K562 (cell line): Measurements from ENCODE around the gene FOXM1. TPM values are rescaled to one million over a fixed set of nuclear protein-coding genes. Genes with fewer than 3 reads are reported as not detected.
A peak's percentile ranks its signal among the peaks of the same experiment; 100 is the strongest.

Source experiments
- BCL6 ChIP-seq: fragments of 250-450 bp; sonication (Bioruptor Pico); IDR thresholded peaks from 2 replicates; pipeline ENCODE4 v1.4.0; 2020
- CAMTA2 ChIP-seq: fragments of 250-450 bp; sonication (Bioruptor Pico); conservative IDR thresholded peaks from 2 replicates; pipeline ENCODE4 v1.5.1; 2022
- CCNT2 ChIP-seq: IDR thresholded peaks from 2 replicates; pipeline ENCODE4 v1.6.1; 2011; ENCODE audit warnings: borderline replicate concordance, low read depth, mild to moderate bottlenecking, moderate library complexity, mixed read lengths, low read length; ENCODE audit not compliant: insufficient read length; ENCODE audit errors: extremely low read depth
- CREB3 ChIP-seq: fragments of 450-650 bp; conservative IDR thresholded peaks from 2 replicates; pipeline ENCODE4 v1.6.1; 2016; ENCODE audit warnings: missing genetic modification characterization, low read depth, mild to moderate bottlenecking, missing compliant biosample characterization, moderate library complexity
- CUX1 ChIP-seq: fragments of 200-800 bp; sonication (Bioruptor generic); IDR thresholded peaks from 2 replicates; pipeline ENCODE4 v1.6.1; 2016; ENCODE audit warnings: missing genetic modification characterization, missing compliant biosample characterization
- FIP1L1 ChIP-seq: fragments of 200-400 bp; formaldehyde crosslinking; IDR thresholded peaks from 2 replicates; pipeline ENCODE4 v1.6.1; 2018; ENCODE audit warnings: mild to moderate bottlenecking, low read depth, low read length; ENCODE audit not compliant: poor library complexity, severe bottlenecking
- HCFC1 ChIP-seq: IDR thresholded peaks from 2 replicates; pipeline ENCODE4 v1.6.1; 2012; ENCODE audit warnings: low read depth, low read length, improper control_type of control experiment
- HDAC2 ChIP-seq: fragments of 450-650 bp; IDR thresholded peaks from 2 replicates; pipeline ENCODE4 v1.6.1; 2016; ENCODE audit warnings: mild to moderate bottlenecking
- ID3 ChIP-seq, 2 experiments: fragments of 250-450 bp in 1 of 2; fragments of 450-650 bp in 1 of 2; sonication (Bioruptor Pico) in 1 of 2; IDR thresholded peaks; 2 replicates each; pipeline versions ENCODE4 v1.6.1 to v1.8.0; 2016 to 2021; ENCODE audit warnings: mild to moderate bottlenecking in 2 of 2, moderate library complexity in 2 of 2, missing compliant biosample characterization in 1 of 2, missing genetic modification characterization in 1 of 2
- NFRKB ChIP-seq: fragments of 450-650 bp; IDR thresholded peaks from 2 replicates; pipeline ENCODE4 v1.6.1; 2016; ENCODE audit warnings: low read depth
- NR2C2 ChIP-seq, 2 experiments: fragments of 200-800 bp in 1 of 2; sonication (Bioruptor generic) in 1 of 2; sonication (generic) in 1 of 2; formaldehyde crosslinking in 1 of 2; IDR thresholded peaks; 2 replicates each; pipeline versions ENCODE4 v1.6.1 to v1.8.0; 2016 to 2022; ENCODE audit warnings: mild to moderate bottlenecking in 1 of 2, missing compliant biosample characterization in 1 of 2, missing genetic modification characterization in 1 of 2, missing genetic modification reagents in 1 of 2
- PML ChIP-seq: IDR thresholded peaks from 2 replicates; pipeline ENCODE4 v1.6.1; 2012; ENCODE audit warnings: low read length, inconsistent platforms
- PURB ChIP-seq: sonication (generic); formaldehyde crosslinking; IDR thresholded peaks from 2 replicates; pipeline ENCODE4 v1.9.0; 2021; ENCODE audit warnings: low read depth, mild to moderate bottlenecking, missing genetic modification reagents
- SAP30 ChIP-seq: fragments of 200-600 bp; sonication (generic); IDR thresholded peaks from 2 replicates; pipeline ENCODE4 v1.6.1; 2012; ENCODE audit warnings: borderline replicate concordance, low read depth, mild to moderate bottlenecking, moderate library complexity, low read length, control low read depth, inconsistent platforms; ENCODE audit not compliant: insufficient read depth, poor library complexity, severe bottlenecking
- TARDBP ChIP-seq: fragments of 450-650 bp; IDR thresholded peaks from 2 replicates; pipeline ENCODE4 v1.6.1; 2016
- TRIM28 ChIP-seq: fragments of 450-650 bp; IDR thresholded peaks from 2 replicates; pipeline ENCODE4 v1.6.1; 2017
- ZNF41 ChIP-seq: fragments of 250-450 bp; sonication (Bioruptor Pico); conservative IDR thresholded peaks from 2 replicates; pipeline ENCODE4 v1.4.0; 2020; ENCODE audit warnings: mild to moderate bottlenecking
- ZNF740 ChIP-seq, 3 experiments: fragments of 200-800 bp in 1 of 3; sonication (Bioruptor generic) in 1 of 3; sonication (generic) in 1 of 3; formaldehyde crosslinking in 1 of 3; IDR thresholded peaks; 2 replicates each; pipeline versions ENCODE4 v1.6.1 to v1.8.0; 2016 to 2022; ENCODE audit warnings: mild to moderate bottlenecking in 2 of 3, missing compliant biosample characterization in 2 of 3, missing genetic modification characterization in 2 of 3, missing genetic modification reagents in 1 of 3
- ZNF766 ChIP-seq: fragments of 200-800 bp; sonication (Bioruptor generic); conservative IDR thresholded peaks from 2 replicates; pipeline ENCODE4 v1.6.1; 2016; ENCODE audit warnings: missing genetic modification characterization, missing compliant biosample characterization
- polyA plus RNA-seq, 8 experiments: library from polyadenylated mRNA; depleted of rRNA in 4 of 8; stranded (reverse) in 5 of 8; unstranded in 3 of 8; fragments of >200 nt; fragmentation: Nextera tagmentation in 2 of 8; fragmentation: Illumina TruSeq in 1 of 8; extraction: Ambion mirVana in 2 of 8; extraction: Trizol in 1 of 8; gene quantifications; 2 replicates each; pipeline versions ENCODE4 v1.2.1 to v1.2.3, GENCODE V29; 2011 to 2014; ENCODE audit warnings: inconsistent platforms in 1 of 8, missing spikeins in 1 of 8
- total RNA-seq, 7 experiments: library from RNA; depleted of rRNA in 6 of 7; stranded (reverse); fragments of >200 nt in 6 of 7; fragmentation: Illumina TruSeq in 2 of 7; extraction: Trizol in 2 of 7; gene quantifications; 2 replicates each; pipeline versions ENCODE4 v1.2.1 to v1.2.3, GENCODE V29; 2011 to 2021; ENCODE audit warnings: low replicate concordance in 1 of 7

Gene FOXM1
- total and polyA plus RNA-seq, 9 of the 15 experiments (the other 6 are each of a cell fraction or from before 2014, with no cell fraction given) = 8.9 to 46.9 (median 17.2) TPM

- 0 out of 2 replicates have a peak, but pooled peaks have one; percentile 44 for TF ChIP-seq CUX1 (CRISPR knock-in tag)
- peak; percentile 62; the same call in 1 of the 2 replicates for TF ChIP-seq NFRKB
- TF ChIP-seq CREB3 (tag) = peak; percentile 84
- no peak for TF ChIP-seq TARDBP
- TF ChIP-seq FIP1L1 = peak; percentile 48
- TF ChIP-seq NR2C2 (CRISPR knock-in tag; IDR thresholded peaks at IDR 0.05) = no peak
- peak; percentile 32; the same call in 1 of the 2 replicates for TF ChIP-seq NR2C2 (tag; IDR thresholded peaks at IDR 0.05)
- no peak for TF ChIP-seq ZNF740 (CRISPR knock-in tag; IDR thresholded peaks at IDR 0.05)
- TF ChIP-seq ZNF740 (tag; IDR thresholded peaks at IDR 0.05) = peak in 1 of 2 experiments; percentile 48; a peak in 1 of 4 replicates
- TF ChIP-seq PURB (CRISPR knock-in tag) = no peak
- no peak for TF ChIP-seq BCL6
- TF ChIP-seq TRIM28 = no peak
- no peak for TF ChIP-seq HDAC2
- TF ChIP-seq ID3 (CRISPR knock-in tag; IDR thresholded peaks at IDR 0.05) = no peak
- peak; percentile 71; the same call in 1 of the 2 replicates for TF ChIP-seq ID3 (tag; IDR thresholded peaks at IDR 0.05)
- TF ChIP-seq ZNF41 (CRISPR knock-in tag) = no peak
- 0 out of 2 replicates have a peak, but pooled peaks have one; percentile 7 for TF ChIP-seq PML
- TF ChIP-seq HCFC1 = 0 out of 2 replicates have a peak, but pooled peaks have one; percentile 12
- no peak for TF ChIP-seq CAMTA2 (CRISPR knock-in tag)
- TF ChIP-seq SAP30 = peak; percentile 56
- TF ChIP-seq ZNF766 (CRISPR knock-in tag) = 0 out of 2 replicates have a peak, but pooled peaks have one; percentile 16
- TF ChIP-seq CCNT2 = no peak
Observed at GRCh38 chr12:2876431-2877046, 435 bp downstream of the FOXM1 start (continued).
